Ovary (tissue), 9 donors: ENCODE measurements around the gene TBC1D32. TPM values are rescaled to one million over a fixed set of nuclear protein-coding genes. Genes with fewer than 3 reads are reported as not detected.

Experiments used
- DNase-seq, 5 donors: peaks; one replicate each; pipeline ENCODE4 v3.0.0-alpha.2; 2019 to 2020
- H3K27ac ChIP-seq, 2 donors: fragments of 200-600 bp; one replicate each; pipeline versions ENCODE4 v1.5.1 to v1.8.0; 2019 to 2022
- H3K27me3 ChIP-seq: fragments of 200-600 bp; one replicate; pipeline ENCODE4 v1.8.0; 2022
- H3K36me3 ChIP-seq: fragments of 200-600 bp; sonication (generic); one replicate; pipeline ENCODE4 v1.5.1; 2019
- H3K4me1 ChIP-seq: one replicate; pipeline ENCODE4 v1.8.1; 2013; ENCODE audit warnings: mild to moderate bottlenecking, moderate library complexity; ENCODE audit not compliant: insufficient read depth
- H3K4me3 ChIP-seq: fragments of 200-600 bp; sonication (generic); one replicate; pipeline ENCODE4 v1.5.1; 2017
- H3K9me3 ChIP-seq, 2 donors: fragments of 200-600 bp in 1 of 2; sonication (generic) in 1 of 2; one replicate each; pipeline versions ENCODE4 v1.5.1 to v1.8.1; 2013 to 2019; ENCODE audit warnings: mild to moderate bottlenecking in 1 of 2, moderate library complexity in 1 of 2
- CTCF ChIP-seq, 3 donors: fragments of 450-650 bp in 2 of 3; fragments of 200-600 bp in 1 of 3; IDR thresholded peaks; one replicate each; pipeline versions ENCODE4 v1.5.1 to v1.8.0; 2016 to 2022; ENCODE audit warnings: antibody characterized with exemption in 3 of 3, mild to moderate bottlenecking in 1 of 3
- EP300 ChIP-seq: sonication (generic); formaldehyde crosslinking; IDR thresholded peaks from one replicate; pipeline ENCODE4 v1.6.1; 2017; ENCODE audit warnings: antibody characterized with exemption
- POLR2A ChIP-seq: fragments of 450-650 bp; IDR thresholded peaks from one replicate; pipeline ENCODE4 v1.6.1; 2017; ENCODE audit warnings: antibody characterized with exemption, mild to moderate bottlenecking, moderate library complexity
- WGBS, 3 donors: extraction: QIAGEN DNeasy Blood & Tissue Kit in 1 of 3; methylation state at CpG; one replicate each; pipeline versions ENCODE4 v1.1.5 to v1.1.7; 2013 to 2017; 5-methylcytosine and 5-hydroxymethylcytosine counted together
- intact Hi-C, 4 donors: fragments of 100-400 bp; cut with DNase I; formaldehyde crosslinking; loops; one replicate each; pipeline versions ENCODE4 v1.11.0 to v1.15.1; 2022 to 2023
- polyA plus RNA-seq, 2 donors: library from polyadenylated mRNA; stranded (reverse); fragments of 200-250 nt in 1 of 2; fragments of 350-450 nt in 1 of 2; fragmentation: Illumina TruSeq in 1 of 2; extraction: RNeasy Lipid Tissue Mini Kit (QIAGEN cat#74804) in 1 of 2; gene quantifications; one replicate each; pipeline ENCODE4 v1.2.3, GENCODE V29; 2013 to 2014
- total RNA-seq, 7 donors: library from RNA; depleted of rRNA in 2 of 7; stranded (reverse); fragments of >200 nt in 2 of 7; fragmentation: NEBNext Ultra II Directional in 3 of 7; extraction: Animal tissue kit (Norgen Biotek cat#: 25700) in 3 of 7; gene quantifications; one replicate each; pipeline versions ENCODE4 v1.1.0 to v1.2.4, GENCODE V29; 2016 to 2023
- donor health status: DM: no; HTN: no; CAD: no; lungs with moderate emphysema.
- donor health status: DM: no; HTN: no; CAD: no.
- donor health status: Bipolar disorder and iron deficiency.
- donor health status: DM: yes; HTN: yes; CAD: no.
- donor health status: DM: no; HTN: no; CAD: no.
- donor health status: DM: yes; HTN: yes; CAD: no.

Gene TBC1D32
- total and polyA plus RNA-seq, 9 donors, result 2.4 to 13.4 (median 7.8) TPM

DNA sequence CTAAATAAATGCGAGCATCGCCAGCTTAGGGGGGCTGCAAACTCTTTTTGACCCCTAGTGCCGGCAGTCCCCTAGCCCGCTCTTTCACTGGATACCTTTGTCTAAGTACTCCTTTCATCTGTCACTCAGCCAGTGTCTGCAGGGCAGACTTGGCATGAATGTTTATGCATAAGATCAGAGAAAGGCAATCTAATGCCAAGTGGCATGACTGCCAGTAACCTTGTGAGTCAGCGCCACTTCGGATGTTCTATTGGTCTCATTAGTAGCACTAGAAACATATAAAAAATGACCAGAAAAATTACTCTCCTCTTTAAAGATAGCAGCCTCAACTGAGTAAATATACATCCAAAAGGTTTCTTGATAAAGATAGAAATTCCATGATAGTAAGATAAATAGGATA lies 192.2 kb downstream of the TBC1D32 start:
- WGBS, 3 donors, result 97 to 98% (median 97%) methylated on average over 6 of the region's 6 CpGs
- DNase-seq, result no peak
- TF ChIP-seq POLR2A, result no peak
- TF ChIP-seq EP300, result no peak
- TF ChIP-seq CTCF (IDR thresholded peaks at IDR 0.05), result no peak
- H3K4me1 ChIP-seq, result no peaks in the 10 kb centered on the region
- intact Hi-C loops, result no loop called here
- no peak overlapping the region for H3K4me3 ChIP-seq
- H3K9me3 ChIP-seq, result no peaks in the 10 kb centered on the region
- H3K27ac ChIP-seq, result no peak overlapping the region
- no peaks in the 10 kb centered on the region for H3K36me3 ChIP-seq
- no peaks in the 10 kb centered on the region for H3K27me3 ChIP-seq

GRCh38 chr6:121135425-121135824 lies 198.9 kb downstream of the TBC1D32 start:
- H3K36me3 ChIP-seq, result no peaks in the 10 kb centered on the region
- intact Hi-C loops, result no loop called here
- no peak for DNase-seq
- no peaks in the 10 kb centered on the region for H3K27me3 ChIP-seq
- no peak overlapping the region for H3K4me3 ChIP-seq
- TF ChIP-seq CTCF (IDR thresholded peaks at IDR 0.05) (no peak), EP300 (no peak), POLR2A (no peak)
- no peaks in the 10 kb centered on the region for H3K9me3 ChIP-seq
- H3K4me1 ChIP-seq, result no peaks in the 10 kb centered on the region
- H3K27ac ChIP-seq, result no peak overlapping the region

DNA sequence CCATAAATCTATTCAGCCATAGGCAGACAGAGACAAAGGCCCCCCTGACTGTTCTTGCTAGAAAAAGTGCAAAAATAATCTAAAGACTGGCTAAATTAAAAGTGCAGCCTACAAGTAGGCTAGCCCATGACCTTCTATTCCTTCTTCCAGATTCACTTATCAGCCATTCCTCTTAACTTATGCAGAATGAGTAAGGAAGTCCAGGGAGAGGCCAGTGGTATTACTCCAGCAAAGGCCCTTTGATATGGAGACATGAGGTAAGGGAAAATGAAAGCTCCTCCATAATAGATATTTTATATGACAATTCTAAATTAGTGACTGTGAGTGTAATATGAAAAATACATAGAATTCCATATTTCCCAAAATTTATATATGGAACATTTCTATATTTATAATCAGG lies 199.4 kb downstream of the TBC1D32 start:
- H3K4me3 ChIP-seq, result no peak overlapping the region
- intact Hi-C loops, result no loop called here

DNA sequence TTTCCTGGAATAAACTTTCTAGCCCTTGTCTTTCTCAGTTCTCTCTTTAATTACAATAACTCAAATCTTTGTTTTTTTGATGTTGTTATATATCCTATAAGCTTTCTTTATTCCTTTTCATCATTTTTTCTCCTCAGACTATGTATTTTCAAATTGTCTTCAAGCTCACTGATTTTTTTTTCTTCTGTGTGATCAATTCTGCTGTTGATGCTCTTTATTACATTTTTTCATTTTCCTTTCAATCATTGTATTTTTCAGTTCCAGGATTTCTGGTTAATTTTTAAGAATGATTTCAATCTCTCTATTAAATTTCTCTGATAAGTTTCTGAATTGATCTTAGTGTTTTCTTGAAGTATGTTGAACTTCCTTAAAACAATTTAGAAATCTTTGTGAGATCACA lies 209.7 kb downstream of the TBC1D32 start:
- intact Hi-C loops, result no loop called here
- no peak overlapping the region for H3K27ac ChIP-seq
- no peak for DNase-seq
- H3K4me1 ChIP-seq, result no peaks in the 10 kb centered on the region
- TF ChIP-seq CTCF (IDR thresholded peaks at IDR 0.05), result no peak
- no peak for TF ChIP-seq EP300
- TF ChIP-seq POLR2A, result no peak
- no peak overlapping the region for H3K4me3 ChIP-seq
- no peaks in the 10 kb centered on the region for H3K27me3 ChIP-seq
- H3K9me3 ChIP-seq, result peaks cover 0 to 4% of the 10 kb centered on the region in 2 donors
- no peaks in the 10 kb centered on the region for H3K36me3 ChIP-seq

More for the DNA sequence above, 199.4 kb downstream of the TBC1D32 start:
- TF ChIP-seq POLR2A (no peak), CTCF (IDR thresholded peaks at IDR 0.05) (no peak), EP300 (no peak)
- H3K4me1 ChIP-seq, result no peaks in the 10 kb centered on the region
- no peaks in the 10 kb centered on the region for H3K9me3 ChIP-seq
- no peaks in the 10 kb centered on the region for H3K36me3 ChIP-seq
- no peak for DNase-seq
- H3K27me3 ChIP-seq, result no peaks in the 10 kb centered on the region
- H3K27ac ChIP-seq, result no peak overlapping the region

DNA sequence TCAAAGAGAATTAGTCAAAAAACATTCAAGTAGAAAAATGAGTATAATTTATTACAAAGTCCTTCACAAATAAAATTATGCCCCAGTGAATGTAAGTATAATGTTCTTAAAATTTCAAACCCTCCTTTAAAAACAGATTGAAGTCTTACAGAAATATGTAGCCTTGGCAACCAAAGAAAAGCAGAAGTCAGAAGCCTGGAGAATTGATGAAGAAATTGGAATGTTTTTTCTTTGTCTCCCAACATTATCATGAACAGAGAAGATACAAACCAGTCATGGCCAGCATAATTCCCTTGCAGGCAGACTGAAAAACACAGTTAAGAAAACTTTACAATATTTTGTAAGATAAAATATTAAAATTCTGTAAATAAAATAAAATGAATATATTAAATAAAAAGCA lies 221.9 kb downstream of the TBC1D32 start:
- no peak for DNase-seq
- intact Hi-C loops, result no loop called here
- no peaks in the 10 kb centered on the region for H3K9me3 ChIP-seq
- H3K4me1 ChIP-seq, result no peaks in the 10 kb centered on the region
- H3K27ac ChIP-seq, result no peak overlapping the region
- no peaks in the 10 kb centered on the region for H3K27me3 ChIP-seq
- no peaks in the 10 kb centered on the region for H3K36me3 ChIP-seq
- H3K4me3 ChIP-seq, result no peak overlapping the region
- no peak for TF ChIP-seq POLR2A
- no peak for TF ChIP-seq EP300
- no peak for TF ChIP-seq CTCF (IDR thresholded peaks at IDR 0.05)
